ENCODE data around the gene SSUH2. TPM values are rescaled to one million over a fixed set of nuclear protein-coding genes. Genes with fewer than 3 reads are reported as not detected.

Gene SSUH2
- total RNA-seq, 1 donor from 2014 or later = not detected

DNA sequence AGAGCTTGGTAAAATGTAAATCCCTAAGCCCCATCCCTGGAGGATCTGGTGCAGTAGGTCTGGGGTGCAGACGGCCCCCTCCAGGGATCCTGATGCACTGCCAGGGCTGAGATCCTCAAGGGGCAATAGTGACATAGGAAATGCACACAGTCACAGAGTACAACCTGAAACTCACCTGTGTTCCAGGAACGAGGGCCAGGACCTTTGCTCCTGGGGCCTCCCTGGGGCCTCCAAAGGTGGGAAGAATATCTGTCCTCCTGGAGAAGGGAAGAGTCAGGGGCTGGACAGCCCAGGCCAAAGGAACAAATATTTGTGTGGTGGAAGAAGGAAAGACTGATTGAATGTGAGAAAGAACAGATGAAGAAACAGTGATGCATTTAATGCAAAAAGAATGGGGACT is 9.5 kb downstream of the SSUH2 start:
- no peak for DNase-seq (ENCODE audit: low read depth)
- Histone ChIP-seq H3K4me3 (ENCODE audit: low read depth, low read length) (no peak overlapping the region), H3K36me3 (ENCODE audit: control insufficient read depth, insufficient read depth, low read length) (no peaks in the 10 kb centered on the region), H3K27me3 (ENCODE audit: control insufficient read depth, insufficient read depth, low read length) (no peaks in the 10 kb centered on the region)
- TF ChIP-seq, protein P1, sequence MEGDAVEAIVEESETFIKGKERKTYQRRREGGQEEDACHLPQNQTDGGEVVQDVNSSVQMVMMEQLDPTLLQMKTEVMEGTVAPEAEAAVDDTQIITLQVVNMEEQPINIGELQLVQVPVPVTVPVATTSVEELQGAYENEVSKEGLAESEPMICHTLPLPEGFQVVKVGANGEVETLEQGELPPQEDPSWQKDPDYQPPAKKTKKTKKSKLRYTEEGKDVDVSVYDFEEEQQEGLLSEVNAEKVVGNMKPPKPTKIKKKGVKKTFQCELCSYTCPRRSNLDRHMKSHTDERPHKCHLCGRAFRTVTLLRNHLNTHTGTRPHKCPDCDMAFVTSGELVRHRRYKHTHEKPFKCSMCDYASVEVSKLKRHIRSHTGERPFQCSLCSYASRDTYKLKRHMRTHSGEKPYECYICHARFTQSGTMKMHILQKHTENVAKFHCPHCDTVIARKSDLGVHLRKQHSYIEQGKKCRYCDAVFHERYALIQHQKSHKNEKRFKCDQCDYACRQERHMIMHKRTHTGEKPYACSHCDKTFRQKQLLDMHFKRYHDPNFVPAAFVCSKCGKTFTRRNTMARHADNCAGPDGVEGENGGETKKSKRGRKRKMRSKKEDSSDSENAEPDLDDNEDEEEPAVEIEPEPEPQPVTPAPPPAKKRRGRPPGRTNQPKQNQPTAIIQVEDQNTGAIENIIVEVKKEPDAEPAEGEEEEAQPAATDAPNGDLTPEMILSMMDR (IDR thresholded peaks at IDR 0.05; ENCODE audit: insufficient read depth, low read length, poor library complexity, severe bottlenecking) = no peak

DNA sequence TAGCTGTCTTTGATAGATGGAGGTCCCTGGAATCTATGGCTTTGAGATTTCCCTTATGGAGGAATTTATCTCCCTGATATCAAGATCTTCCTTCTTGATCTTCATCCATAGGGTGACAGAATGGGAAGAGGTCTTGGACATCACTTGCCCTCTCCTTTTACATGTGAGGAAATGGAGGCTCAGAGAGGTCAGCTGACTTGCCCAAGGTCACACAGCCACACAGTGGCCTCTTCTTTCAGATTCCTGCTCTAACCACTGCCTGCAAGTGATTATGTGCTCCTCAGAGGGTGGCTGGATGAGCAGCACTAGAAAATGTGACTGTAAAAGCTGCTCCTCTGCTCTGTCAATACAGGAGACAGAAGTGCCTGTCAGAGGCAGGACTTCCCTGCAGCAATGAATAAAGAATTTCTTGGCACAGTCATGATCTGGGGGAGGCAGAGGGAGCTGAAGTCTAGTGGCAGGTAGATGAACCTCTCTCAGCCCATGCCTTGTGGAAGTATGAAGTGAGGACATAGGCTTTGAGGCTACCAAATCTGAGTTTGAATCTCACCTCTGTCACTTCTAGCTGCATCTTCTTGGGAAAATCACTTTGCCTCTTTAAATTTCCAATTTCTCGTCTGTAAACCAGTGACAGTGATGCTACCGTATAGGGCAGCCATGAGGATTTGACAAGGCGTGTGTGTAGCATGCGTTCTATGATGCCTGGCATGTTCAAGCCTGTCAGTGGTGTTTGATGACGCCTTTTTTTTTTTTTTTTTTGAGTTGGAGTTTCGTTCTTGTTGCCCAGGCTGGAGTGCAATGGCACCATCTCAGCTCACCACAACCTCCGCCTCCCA is 12.0 kb downstream of the SSUH2 start:
- H3K4me3 ChIP-seq (ENCODE audit: low read depth, low read length) = no peak overlapping the region
- DNase-seq (ENCODE audit: low read depth) = no peak
- H3K27me3 ChIP-seq (ENCODE audit: control insufficient read depth, insufficient read depth, low read length) = no peaks in the 10 kb centered on the region
- TF ChIP-seq, protein P1 (IDR thresholded peaks at IDR 0.05; ENCODE audit: insufficient read depth, low read length, poor library complexity, severe bottlenecking) = no peak
- no peaks in the 10 kb centered on the region for H3K36me3 ChIP-seq (ENCODE audit: control insufficient read depth, insufficient read depth, low read length)

- TF ChIP-seq, protein P1 (IDR thresholded peaks at IDR 0.05; ENCODE audit: insufficient read depth, low read length, poor library complexity, severe bottlenecking) = no peak
These were observed 12.9 kb downstream of the SSUH2 start for GRCh38 chr3:8631661-8632060.

DNA sequence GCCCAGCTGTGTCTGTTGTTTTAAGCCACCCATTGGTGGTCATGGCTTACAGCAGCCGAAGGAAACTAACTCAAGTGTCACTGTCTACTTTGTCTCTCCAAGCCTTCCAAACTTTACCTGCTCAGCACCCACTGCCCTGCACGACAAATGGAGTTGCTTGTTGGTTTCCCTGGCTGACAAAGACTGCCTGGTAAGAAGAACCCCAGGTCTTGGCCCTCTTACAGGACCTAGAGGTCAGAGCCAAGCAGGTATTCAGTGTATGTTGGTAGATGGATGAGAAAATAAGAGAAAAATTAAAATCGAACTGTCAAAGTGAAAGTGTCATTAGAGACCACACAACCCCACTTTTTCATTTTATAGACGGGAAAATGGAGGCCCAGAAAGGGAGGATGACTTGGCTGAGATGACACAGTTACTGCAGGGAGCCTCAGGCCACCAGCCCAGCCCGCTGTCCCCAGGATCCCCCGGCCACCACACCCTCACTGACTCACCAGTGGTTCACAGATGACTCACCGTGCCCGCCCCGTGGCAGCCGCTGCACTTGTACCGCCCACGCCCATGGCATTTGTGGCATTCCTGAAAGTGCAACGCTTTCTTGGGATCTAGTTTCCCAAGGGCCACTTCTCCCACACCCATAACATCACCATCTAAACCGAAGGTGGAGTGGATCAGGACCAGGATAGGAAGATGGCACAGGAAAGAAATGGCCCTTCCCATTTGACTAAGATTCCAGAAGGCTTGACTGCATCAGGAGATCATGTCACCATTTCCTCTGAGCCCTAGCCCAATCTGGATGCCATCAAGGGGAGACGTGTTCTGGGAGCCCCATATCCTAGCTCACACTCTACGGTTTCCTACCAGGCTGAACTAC is 15.2 kb downstream of the SSUH2 start:
- no peak overlapping the region for H3K4me3 ChIP-seq (ENCODE audit: low read depth, low read length)
- H3K27me3 ChIP-seq (ENCODE audit: control insufficient read depth, insufficient read depth, low read length) = no peaks in the 10 kb centered on the region
- DNase-seq (ENCODE audit: low read depth) = peak; percentile 77
- no peaks in the 10 kb centered on the region for H3K36me3 ChIP-seq (ENCODE audit: control insufficient read depth, insufficient read depth, low read length)
- TF ChIP-seq, protein P1 (IDR thresholded peaks at IDR 0.05; ENCODE audit: insufficient read depth, low read length, poor library complexity, severe bottlenecking) = no peak

More at GRCh38 chr3:8631661-8632060, 12.9 kb downstream of the SSUH2 start:
- no peaks in the 10 kb centered on the region for H3K36me3 ChIP-seq (ENCODE audit: control insufficient read depth, insufficient read depth, low read length)
- DNase-seq (ENCODE audit: low read depth) = no peak
- H3K4me3 ChIP-seq (ENCODE audit: low read depth, low read length) = no peak overlapping the region
- no peaks in the 10 kb centered on the region for H3K27me3 ChIP-seq (ENCODE audit: control insufficient read depth, insufficient read depth, low read length)

GRCh38 chr3:8627949-8628348 is 16.6 kb downstream of the SSUH2 start:
- Histone ChIP-seq H3K36me3 (ENCODE audit: control insufficient read depth, insufficient read depth, low read length) (no peaks in the 10 kb centered on the region), H3K27me3 (ENCODE audit: control insufficient read depth, insufficient read depth, low read length) (no peaks in the 10 kb centered on the region), H3K4me3 (ENCODE audit: low read depth, low read length) (no peak overlapping the region)
- no peak for DNase-seq (ENCODE audit: low read depth)
- TF ChIP-seq, protein P1 (IDR thresholded peaks at IDR 0.05; ENCODE audit: insufficient read depth, low read length, poor library complexity, severe bottlenecking) = no peak
